Measurements from ENCODE around the gene ADPRH.
"Not testable (repeated sequence)": the region's sequence is repeated elsewhere in the genome, so short reads cannot be mapped to it uniquely, and the experiment has no call there.

The ADPRH gene

DNA sequence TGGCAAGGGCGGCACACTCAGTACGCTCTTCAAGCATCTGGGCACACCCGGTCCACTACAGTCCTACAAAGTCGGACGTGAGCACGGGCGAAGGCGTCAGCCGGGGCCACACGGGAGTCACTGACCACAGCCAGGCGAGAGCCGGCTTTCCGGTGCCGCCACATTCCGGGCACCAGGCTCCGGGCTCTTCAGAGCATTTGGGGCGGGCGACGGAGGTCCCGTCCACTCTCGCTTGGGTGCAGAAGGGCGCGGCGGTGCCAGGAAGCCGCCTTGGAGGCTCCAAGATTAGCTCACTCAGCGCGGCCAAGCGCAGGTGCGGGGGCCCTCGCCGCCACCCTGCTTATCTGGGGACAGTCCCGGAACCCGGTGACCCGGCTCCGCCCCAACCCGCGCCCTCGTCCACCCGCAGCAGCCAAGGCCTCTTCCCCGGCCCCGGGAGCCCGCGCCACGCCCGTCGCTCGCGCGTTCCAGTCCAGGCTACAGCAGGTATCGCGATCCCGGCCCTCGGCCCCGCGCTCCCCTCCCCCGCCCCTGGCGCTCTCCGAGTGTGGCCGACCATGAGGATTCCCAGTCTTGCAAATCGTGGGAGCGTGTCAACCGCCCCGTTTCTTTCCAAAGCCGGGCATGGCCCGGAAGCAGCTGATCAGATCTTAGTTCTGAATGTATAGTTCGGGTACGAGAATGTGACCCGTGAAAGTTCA lies at the start of gene ADPRH:
Gene ADPRH (plus strand): TSS at position 127 of the 701 bp plus-strand sequence. CDS start 2,678 bp downstream, outside the sequence.
- peak; percentile 70 for DNase-seq

DNA sequence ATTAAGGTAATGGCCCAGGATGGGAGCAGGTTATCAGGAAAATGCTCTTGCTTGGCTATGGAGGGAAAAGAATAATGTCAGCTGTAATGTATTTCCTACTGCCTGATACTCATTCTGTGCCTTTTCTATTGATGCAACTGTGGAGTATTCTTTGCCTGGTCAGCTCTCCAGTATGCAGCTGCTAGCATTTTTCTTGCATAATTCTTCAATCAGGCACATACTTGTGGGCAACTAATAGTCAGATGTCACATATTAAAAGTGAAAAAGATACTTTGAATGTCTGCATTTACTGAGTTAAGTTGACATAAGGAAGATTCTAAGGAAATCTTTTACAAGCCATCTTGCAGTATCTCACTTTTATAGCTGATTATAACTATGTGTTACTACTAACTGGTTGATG lies 49.4 kb upstream of the ADPRH start:
- no peak for DNase-seq

DNA sequence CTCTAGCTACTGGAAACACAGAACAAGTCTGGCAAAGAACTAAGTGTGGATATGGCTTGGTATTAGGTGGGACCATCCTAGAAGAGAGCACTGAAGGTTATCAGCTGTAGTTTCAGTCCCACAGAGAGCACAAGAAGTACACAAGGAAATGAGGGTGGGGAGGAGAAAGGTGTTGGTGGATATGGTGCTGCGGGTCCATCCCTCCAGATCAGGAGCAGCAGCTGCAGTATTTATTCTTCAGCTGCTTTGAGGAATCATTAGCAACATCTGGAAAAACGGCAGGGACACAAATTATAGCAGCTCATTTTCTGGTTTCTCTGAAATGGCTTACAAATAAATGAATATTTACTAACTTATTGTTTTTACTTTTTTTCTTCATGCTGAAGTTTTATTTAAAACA lies 48.8 kb upstream of the ADPRH start:
- DNase-seq, result no peak

DNA sequence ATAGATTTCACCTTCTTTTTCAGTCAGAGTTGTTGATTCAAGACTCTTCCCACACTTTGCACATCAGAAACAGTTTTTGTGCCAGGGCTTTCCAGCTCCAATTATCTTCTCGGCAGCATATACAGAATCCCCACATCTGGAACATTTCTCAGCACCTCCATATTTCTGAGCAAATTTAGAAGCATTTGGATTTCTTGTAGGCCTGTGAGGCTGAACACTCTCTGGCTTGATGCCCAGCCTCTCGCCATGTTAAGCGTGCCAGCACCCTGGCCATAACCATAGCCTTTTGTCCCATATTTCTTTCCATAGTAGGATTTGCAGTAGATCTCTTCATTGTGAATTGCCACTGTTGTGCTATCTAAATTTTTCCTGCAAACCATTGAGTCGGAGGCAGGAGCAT lies 48.1 kb upstream of the ADPRH start:
- DNase-seq, result no peak

DNA sequence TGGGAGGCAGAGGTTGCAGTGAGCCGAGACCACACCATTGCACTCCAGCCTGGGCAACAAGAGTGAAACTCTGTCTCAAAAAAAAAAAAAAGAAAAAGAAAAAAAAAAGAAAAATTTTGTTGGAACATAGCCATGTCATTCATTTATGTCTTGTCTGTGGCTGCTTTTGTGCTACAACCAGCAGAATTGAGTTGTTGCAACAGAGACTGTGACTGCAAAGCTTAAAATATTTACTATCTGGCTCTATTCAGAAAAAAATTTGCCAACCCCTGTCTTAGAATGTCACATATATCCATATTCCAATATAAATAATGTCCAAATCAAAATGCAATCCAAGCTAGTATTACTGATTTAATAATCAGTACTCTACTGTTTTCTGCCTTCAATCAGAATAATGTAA lies 45.0 kb upstream of the ADPRH start:
- no peak for DNase-seq

DNA sequence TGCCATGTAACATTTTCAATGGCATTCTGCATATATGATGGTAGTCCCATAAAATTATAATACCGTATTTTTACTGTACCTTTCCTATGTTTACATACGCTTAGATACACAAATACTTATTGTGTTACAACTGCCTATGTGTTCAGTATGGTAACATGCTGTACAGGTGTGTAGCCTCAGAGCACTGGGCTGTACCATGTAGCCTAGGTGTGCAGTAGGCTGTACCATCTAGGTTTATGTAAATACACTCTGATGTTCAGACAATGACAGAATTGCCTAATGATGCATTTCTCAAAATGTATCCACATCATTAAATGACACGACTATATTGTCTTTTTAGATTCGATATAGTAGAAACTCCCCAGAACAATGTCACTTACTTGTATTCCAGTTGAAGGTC lies 42.5 kb upstream of the ADPRH start:
- no peak for DNase-seq

DNA sequence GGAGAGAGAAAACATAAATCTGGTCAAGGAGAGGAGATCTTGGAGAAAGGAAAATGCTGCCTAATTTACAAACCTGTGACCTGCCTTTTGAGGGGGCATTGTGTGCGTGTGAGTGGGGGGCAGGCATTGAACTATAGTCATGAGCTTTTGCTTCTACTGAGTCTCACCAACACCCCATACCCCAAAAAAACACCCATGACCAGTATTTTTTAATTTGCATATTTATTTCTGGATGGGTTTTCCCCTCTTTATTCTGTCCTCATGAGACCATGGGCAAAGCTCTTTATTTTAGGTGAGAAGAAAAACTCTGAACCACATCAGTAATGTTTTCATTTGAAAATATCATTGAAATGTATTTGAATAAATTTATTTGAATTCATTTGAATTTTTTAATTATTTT lies 40.5 kb upstream of the ADPRH start:
- DNase-seq, result no peak

DNA sequence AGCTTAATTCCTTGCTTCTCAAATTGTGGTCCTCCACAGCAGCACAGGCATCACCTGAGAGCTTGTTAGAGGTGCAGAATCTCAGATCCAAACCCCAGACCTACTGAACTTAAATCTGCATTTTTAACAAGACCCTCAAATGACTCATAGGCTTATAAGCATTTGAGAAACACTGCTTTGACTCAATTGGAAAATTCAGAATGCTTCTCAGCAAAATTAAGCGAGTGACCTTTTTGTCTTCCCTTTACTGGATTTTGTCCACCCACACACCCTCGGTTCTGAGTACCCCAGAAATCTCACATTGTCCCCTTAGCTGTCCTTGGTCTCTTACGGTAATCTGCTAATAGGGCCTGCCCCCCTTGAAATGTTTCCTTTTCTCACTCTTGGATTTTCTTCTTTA lies 37.7 kb upstream of the ADPRH start:
- DNase-seq, result no peak

DNA sequence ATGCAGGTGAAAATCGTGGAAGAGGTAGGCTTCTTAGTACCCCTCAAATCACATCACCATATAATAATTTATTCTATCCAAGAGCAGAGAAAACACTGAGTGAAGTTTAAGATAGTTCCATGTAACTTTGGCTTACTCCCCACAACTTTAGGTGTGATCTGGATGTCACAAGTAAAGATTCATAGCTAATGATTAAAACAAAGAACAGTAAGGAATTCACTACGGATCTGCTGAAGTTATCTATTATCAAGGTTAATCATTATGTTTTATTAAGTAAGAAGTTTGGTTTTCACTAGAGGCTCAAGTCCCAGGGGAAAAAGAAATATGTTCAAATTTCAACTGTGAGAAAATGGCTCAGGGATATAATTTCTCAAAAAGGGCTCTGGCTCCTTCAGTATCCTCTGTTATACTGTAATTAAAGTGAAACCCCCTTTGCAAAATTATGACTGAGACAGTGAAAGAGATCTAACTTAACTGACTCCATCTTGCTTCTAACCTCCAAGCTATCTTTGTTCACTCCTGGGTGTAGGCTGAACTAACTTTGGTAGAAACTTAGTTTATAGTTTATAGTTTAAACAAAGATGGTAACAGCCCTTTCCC lies 37.0 kb upstream of the ADPRH start:
- DNase-seq, result no peak

DNA sequence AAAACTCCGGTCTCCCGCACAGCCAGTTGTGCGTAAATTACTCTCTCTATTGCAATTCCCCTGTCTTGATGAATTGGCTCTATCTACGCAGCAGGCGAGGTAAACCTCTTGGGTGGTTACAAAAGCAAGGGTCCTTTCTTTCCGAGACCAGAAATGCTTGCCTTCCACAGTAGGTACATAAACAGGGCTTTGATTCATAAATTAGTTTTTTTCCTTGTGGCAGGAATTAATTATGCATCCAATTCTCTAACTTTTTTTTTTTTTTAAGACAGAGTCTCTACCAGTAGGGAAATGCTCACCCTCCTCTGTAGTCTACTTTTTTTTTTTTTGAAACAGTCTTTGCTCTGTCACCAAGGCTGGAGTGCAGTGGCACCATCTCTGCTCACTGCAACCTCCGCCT lies 36.1 kb upstream of the ADPRH start:
- no peak for DNase-seq

DNA sequence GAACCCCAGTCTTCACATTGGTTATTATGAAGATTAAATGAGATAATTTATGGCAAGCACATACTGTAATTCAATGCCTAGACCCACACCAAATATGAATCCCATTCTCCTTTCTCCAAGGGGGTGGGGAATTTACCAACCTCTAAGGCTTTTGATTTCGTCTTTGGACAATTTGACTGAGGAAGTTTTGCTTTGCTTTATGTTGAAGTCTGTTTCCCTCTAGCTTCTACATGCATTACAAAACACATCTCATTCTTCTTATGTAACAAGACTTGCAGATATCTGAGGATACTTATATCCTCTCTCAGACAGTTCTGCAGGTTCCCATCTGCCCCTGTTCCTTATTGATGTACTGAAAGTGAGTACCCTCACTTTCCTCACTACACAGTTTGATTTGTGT lies 32.1 kb upstream of the ADPRH start:
- DNase-seq, result no peak

DNA sequence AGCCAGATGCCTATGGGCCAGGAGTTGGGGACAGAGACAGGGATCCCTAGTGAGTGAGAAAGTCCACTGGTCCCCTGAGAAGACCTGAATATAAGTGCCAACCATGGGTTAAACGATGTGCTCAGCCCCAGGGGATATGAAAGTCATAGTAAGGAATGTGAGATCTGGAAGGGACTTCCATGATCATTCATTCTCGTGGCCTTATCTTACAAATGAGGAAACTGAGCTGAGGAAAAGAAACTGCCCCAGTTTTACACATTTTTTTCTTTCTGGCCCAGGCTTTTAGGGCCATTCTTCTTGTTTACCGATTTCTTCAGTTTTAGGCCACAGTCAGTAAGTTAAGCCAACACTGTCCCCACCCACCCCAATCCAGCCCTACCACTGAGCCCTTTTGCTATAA lies 31.0 kb upstream of the ADPRH start:
- no peak for DNase-seq

DNA sequence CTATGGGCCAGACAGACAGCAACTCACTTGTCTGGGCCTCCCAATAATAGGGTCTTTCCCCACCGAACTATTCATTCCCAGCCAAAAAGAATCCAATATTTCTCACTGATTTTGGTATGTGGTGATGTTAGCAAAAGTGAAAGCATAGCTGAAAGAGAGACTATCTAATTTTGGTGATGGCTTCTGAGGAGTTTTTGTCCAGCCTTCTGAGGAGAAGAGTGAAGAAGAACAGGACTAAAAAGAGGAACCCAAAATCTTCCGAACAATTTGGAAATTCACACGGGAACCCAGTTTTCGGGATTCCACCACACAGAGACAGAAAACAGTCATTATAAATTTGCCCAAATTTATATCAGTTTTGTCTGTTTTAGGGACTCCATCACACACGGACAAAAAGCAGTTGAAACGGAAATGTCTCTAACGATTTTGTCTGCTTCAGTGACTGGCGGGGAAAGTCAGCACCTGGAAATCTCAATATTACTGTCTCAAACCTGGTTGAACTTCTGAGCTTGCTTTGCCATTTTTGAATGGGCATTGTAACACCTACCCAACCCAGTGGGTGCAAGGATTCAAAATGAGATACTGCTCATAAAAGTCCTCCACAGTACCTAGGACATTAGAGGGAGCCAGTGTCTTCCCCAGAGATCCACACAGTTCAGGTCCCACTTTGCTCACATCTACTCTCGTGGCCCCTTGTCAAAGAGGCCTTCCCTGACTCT lies 28.9 kb upstream of the ADPRH start:
- DNase-seq, result no peak

DNA sequence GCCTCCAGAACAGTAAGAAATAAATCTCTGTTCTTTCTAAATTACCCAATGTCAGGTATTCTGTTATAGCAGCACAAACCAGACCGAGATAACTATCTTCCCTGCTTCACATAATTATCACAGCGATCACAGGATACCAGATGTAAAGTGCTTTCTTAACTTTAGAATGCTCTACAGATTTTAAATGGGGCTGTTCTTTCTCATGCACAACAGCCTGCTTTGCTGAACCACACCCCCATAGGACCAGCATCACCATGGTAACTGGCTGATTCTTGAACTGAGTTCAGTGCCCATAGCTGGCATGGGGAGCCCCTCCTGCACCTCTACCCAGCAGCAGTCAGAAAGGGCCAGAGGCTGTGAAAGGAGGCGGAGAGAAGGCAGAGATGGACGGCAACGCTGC lies 27.7 kb upstream of the ADPRH start:
- DNase-seq, result no peak

DNA sequence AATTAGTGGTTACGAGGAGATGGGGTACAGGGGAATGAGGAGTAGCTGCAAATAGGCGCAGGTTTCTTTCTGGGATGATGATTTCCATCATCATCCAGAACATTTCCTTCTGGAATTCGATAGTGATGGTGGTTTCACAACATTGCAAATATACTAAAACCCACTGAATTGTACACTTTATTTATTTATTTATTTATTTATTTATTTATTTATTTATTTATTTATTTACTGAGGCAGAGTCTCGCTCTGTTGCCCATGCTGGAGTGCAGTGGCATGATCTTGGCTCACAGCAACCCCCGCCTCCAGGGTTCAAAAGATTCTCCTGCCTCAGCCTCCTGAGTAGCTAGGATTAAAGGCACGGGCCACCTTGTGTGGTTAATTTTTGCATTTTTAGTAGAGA lies 26.4 kb upstream of the ADPRH start:
- not testable (repeated sequence) for DNase-seq

DNA sequence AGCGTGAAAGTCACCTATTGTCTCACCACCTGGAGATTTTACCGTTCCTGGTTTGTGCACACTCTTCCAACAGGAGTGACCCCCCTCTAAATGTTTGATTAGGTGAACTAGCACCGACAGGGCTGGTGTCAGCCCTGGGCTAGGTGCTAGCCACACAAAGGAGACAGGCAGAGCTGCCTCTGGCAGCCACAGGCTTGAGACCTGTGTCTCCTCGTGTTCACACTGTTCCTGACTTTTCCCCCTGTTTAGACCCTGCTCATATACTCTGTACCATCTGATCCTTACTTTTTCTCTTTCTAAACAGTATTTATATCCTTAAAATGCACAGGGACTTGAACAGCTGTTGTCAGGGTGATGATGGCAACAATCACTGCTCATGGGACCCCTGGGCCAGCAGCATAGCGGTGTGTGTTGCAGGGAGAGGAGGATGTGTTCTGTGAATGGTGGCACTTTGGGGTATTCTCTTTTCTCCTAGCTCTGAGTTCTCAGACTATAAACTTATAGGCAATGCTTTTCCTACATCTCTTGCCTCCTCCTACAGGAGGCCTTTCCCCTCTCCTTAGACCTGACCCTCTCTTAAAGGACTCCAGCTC lies 25.4 kb upstream of the ADPRH start:
- no peak for DNase-seq

DNA sequence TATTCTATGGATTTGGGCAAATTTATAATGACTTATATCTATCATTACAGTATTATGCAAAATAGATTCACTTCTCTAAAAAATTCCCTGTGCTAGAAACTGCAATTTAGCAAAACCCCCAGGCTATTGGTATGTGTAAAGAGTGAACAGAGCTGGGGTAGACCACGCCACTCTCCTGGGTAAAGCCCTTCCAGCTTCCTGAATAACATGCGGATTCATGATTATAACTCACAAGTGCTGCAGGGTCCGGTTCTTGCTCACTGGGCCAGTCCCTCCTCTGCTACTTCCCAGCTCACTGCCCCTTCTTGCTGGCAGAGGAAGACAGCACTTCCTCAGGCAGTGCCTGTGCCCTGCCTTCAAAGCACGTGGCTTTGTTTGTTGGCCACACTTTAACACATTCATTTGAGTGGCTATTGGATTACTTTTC lies 24.0 kb upstream of the ADPRH start:
- DNase-seq, result no peak

DNA sequence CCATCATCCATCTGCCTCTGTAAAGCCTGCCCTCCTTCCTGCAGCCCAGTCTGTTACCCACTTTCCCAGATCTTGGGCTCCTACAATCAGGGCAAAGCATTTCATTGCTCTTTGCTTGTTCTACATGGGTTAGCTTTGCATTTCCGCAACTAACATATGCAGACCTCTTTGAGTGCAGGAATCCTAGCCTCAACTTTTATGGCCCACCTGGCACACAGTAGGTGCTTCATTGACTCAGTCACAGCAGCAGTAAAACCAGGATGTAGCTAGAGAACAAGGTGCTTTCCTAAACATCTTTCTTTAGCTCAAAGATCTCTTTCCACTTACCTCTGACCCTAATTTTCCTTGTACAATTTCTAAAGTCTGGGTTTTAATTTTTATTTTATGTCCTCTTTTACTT lies 23.4 kb upstream of the ADPRH start:
- DNase-seq, result no peak

DNA sequence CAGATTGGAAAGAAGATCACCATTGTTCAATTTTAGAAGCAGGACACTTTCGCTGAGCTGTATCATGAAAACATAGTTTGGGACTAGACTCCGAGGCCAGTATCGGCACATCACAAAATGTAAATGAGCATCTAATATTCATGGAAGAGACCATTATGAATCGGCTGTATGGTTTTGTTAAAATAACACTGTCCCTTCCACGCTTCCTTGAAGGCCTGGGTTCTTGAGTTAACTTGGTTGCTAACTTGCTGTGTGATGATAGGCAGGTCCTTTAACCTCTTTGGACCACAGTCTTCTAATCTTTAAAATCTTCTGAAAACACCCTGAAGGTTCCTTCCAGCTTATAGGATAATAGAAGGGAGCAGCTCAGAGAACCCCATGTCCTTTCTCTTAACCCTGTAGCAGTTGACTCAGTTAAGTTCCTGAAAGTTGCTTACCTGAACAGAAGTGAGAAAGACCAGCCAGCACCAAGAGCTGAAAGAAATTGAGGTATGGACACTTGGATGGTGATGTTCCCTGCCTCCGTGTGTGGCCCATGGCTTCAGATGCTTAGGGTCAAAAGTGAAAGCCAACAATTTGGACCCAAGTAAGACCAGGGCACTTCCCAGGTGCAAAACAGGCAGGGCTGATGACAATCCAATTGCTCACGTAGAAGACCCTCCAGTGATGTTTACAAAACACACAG lies 22.0 kb upstream of the ADPRH start:
- DNase-seq, result no peak

DNA sequence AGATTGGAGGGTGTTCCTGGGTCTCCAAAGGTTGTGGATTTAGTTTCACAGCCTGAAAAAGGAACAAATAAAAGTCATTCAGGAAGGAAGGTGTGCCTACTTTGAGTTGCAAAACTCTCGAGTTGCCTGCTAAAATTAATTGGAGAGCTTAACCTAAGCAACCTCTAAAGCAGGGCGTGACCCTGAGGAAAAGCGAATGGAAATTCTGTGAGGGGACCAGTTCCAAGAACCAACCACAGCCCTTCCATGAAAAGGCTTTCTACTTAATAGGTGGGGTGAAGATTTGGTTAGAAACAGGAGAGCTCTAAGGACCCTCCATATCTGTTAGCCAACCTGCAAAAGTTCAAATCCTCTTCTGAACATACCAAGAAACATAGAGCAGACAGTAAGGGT lies 21.4 kb upstream of the ADPRH start:
- DNase-seq, result no peak

DNA sequence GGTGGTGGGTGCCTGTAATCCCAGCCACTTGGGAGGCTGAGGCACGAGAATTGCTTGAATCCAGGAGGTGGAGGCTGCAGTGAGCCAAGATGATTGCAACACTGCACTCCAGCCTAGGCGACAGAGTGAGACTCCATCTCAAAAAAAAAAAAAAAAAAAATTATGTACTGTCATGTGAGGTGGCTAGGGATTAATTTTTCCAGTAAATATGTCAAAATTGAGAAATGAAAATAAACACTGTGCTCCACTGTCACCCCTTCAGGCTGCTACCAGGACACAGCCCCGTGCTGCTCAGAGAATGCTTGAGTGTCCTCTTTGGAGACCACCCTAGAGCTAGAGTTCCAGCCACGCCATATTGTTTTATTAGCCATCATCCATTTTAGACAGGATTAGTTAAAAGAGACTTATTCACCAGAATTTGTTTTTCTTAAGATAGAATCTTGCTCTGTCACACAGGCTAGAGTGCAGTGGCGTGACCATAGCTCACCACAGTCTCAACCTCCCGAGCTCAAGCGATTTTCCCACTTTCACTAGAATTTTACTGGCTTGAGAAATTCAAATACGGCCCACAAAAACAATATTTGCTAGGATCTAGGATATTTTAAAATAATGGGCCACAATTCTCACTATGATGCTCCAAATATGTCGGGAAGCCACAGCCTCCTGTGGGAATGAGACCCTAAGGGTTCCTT lies 20.5 kb upstream of the ADPRH start:
- no peak for DNase-seq

DNA sequence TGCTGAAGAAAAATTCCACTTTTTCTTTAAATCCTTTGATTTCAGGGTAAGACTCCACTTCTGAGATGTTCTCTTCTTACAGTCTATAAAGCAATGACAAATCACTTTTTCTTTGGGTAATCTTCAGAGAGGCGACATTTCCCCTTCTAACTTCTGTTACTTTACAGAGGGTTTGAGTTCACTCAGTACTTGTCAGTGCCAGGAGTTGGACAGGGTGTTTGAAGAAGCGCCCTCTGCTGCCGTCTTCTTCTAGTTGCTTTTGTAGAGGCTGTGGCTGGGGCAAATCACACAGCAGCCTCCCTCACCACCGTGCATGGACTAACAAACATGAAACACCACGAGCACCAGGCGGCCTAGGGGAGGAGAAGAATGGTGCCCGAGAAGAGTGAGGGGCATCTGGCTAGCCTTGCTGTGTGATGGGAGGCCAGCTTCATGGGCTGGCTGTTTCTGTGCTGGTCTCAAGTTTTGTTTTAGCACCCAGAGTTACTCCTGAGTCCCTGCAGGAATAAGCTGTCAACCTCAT lies 19.8 kb upstream of the ADPRH start, which contains the start of gene CD80:
Gene CD80 (minus strand): TSS at position 174 of the 523 bp plus-strand sequence. CDS start 1,886 bp downstream, outside the sequence.
- peak; percentile 69 for DNase-seq

Data from activated naive CD4-positive, alpha-beta T cell treated with Interleukin-2 at 50 U/mL for 16 hours (primary cell).